ENCODE results near the gene SPECC1. TPM values are rescaled to one million over a fixed set of nuclear protein-coding genes. Genes with fewer than 3 reads are reported as not detected.

Gene SPECC1
- total and polyA plus RNA-seq, 2 donors (not counting 3 experiments of a cell fraction or from before 2014, with no cell fraction given): 5.3 to 20.4 TPM

GRCh38 chr17:20214794-20215193 lies 205.6 kb downstream of the SPECC1 start:
- no peaks in the 10 kb centered on the region for H3K9me3 ChIP-seq (replicated peaks; ENCODE audit: control insufficient read depth, insufficient read depth, low read length)
- ChIA-PET CTCF (interaction anchor here (1.6 kb wide), 1 partner anchor 11 kb away, joined by 3 read pairs; no protein-coding TSS in a partner anchor), POLR2A (no interaction called here)
- H3K9me1 ChIP-seq (replicated peaks; ENCODE audit: control insufficient read depth, extremely low read depth, insufficient read depth, low read length): no peaks in the 10 kb centered on the region
- FAIRE-seq (no peak), DNase-seq (ENCODE audit: low read depth, low spot score) (no peak)
- TF ChIP-seq CTCF (IDR thresholded peaks at IDR 0.05; ENCODE audit: extremely low read depth in 1 of 2, insufficient read depth in 1 of 2, low read depth in 1 of 2, low read length in 2 of 2) (no peak), POLR2AphosphoS5 (IDR thresholded peaks at IDR 0.05; ENCODE audit: insufficient read depth, low read depth, low read length) (no peak), POLR2A (IDR thresholded peaks at IDR 0.05; ENCODE audit: low read depth, low read length) (no peak), GATA2 (IDR thresholded peaks at IDR 0.05; ENCODE audit: insufficient read depth, insufficient read length, low read depth, low read length) (no peak), JUN (IDR thresholded peaks at IDR 0.05; ENCODE audit: borderline replicate concordance, insufficient read depth, insufficient read length, low read depth) (no peak), MYC (IDR thresholded peaks at IDR 0.05; ENCODE audit: low read depth, low read length) (no peak), FOS (IDR thresholded peaks at IDR 0.05; ENCODE audit: borderline replicate concordance, insufficient read depth, low read length) (no peak), EZH2 (IDR thresholded peaks at IDR 0.05; ENCODE audit: borderline replicate concordance, low read depth, low read length, severe bottlenecking) (no peak)
- TF ChIP-seq, protein P1, sequence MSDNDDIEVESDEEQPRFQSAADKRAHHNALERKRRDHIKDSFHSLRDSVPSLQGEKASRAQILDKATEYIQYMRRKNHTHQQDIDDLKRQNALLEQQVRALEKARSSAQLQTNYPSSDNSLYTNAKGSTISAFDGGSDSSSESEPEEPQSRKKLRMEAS (IDR thresholded peaks at IDR 0.05; ENCODE audit: insufficient read depth, insufficient read length): no peak
- H2AFZ ChIP-seq (ENCODE audit: low read depth, low read length): no peak overlapping the region
- no peak overlapping the region for H3K9ac ChIP-seq (replicated peaks; ENCODE audit: extremely low read depth, insufficient read depth, low read length)
- H3K79me2 ChIP-seq (ENCODE audit: control insufficient read depth, insufficient read depth, low read length): no peaks in the 10 kb centered on the region
- dilution Hi-C loops (cut with MboI; ENCODE audit: extremely low pct_ligation_motif_present, low sequenced_read_pairs) (no loop called here), intact Hi-C loops (cut with micrococcal nuclease) (no loop called here)
- BruUV-seq (replicated peaks): no TSS peak
- no peak overlapping the region for H3K4me2 ChIP-seq (ENCODE audit: insufficient read depth, low read length)
- no peaks in the 10 kb centered on the region for H3K4me1 ChIP-seq (ENCODE audit: control insufficient read depth, extremely low read depth, insufficient read depth, low read length)
- H3K27ac ChIP-seq (ENCODE audit: insufficient read depth, low read depth, low read length): no peak overlapping the region
- no peak overlapping the region for H3K4me3 ChIP-seq (replicated peaks in 1 of 3; ENCODE audit: insufficient read depth in 1 of 3, low read depth in 1 of 3, low read length in 3 of 3)
- no peaks in the 10 kb centered on the region for H3K36me3 ChIP-seq (ENCODE audit: control insufficient read depth in 2 of 2, extremely low read depth in 1 of 2, insufficient read depth in 2 of 2, low read length in 2 of 2)
- no peaks in the 10 kb centered on the region for H4K20me1 ChIP-seq (replicated peaks; ENCODE audit: control insufficient read depth, extremely low read depth, insufficient read depth, low read length)
- H3K27me3 ChIP-seq (ENCODE audit: control insufficient read depth in 2 of 2, insufficient read depth in 2 of 2, low read length in 2 of 2): no peaks in the 10 kb centered on the region
